NAMALWA (cell line): ENCODE measurements around the gene OR9Q1.
"Not testable (repeated sequence)": the region's sequence is repeated elsewhere in the genome, so short reads cannot be mapped to it uniquely, and the experiment has no call there.

Experiments used
- DNase-seq: peaks from one replicate; pipeline ENCODE4 v3.0.0-alpha.2; 2015; ENCODE audit warnings: low spot score

The OR9Q1 gene

DNA sequence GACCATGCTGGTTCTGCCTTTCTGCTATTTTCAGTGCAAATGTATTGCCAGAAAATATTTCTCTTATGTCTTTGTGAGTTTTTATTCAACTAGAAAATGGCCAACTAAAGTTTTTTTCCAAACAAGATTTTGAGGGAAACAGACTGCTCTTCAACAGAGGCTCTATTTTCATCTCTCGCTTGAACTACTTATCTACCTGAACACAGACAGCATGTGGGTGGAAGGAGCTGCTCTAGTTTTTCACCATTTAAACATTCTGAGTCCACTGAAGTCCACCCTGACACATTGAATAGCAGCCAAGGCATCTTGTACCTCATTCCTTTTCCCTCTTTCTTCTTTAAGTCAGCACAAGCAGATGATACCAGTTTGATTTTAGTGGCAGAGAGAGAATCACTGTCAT, 111.5 kb downstream of the OR9Q1 start:
- DNase-seq, result no peak

DNA sequence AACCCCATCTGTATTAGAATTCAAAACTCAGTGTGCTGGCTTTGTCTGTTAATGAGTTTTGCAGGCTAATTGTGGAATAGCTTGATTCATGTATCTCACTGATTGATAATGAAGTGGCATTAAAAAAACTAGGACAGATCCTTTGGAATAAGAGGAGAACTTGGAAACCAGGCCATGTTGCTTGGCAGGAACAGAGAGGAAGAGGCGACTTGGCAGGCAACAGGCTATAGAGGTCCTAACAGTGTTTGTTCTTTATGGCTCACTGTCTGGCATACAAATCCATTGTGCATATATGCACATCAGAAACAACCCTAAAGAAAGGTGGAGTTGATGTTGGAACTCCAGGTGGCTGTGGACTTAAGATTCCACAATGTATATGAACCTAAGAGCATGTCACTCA, 119.1 kb downstream of the OR9Q1 start:
- DNase-seq, result no peak

GRCh38 chr11:58152781-58153180, 129.1 kb downstream of the OR9Q1 start:
- no peak for DNase-seq

GRCh38 chr11:58164389-58164788, 140.7 kb downstream of the OR9Q1 start:
- no peak for DNase-seq

DNA sequence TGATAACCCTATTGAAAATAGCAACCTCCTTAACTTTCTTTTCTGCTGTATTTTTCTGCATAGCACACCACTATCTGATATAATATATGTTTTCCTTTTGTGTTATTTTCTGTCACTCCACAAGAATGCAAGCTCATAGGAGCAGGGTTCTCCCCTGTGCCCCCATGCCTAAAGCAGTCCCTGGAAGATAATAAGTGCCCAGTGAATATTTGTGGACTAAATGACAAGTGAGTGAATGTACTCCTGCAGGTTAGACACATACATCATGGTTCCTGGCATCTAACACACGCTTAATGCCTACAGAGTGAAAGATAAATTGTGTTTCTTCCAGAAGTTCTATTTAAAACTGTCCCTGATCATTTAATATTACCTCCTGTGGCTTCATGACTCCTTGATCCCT, 141.3 kb downstream of the OR9Q1 start:
- no peak for DNase-seq

DNA sequence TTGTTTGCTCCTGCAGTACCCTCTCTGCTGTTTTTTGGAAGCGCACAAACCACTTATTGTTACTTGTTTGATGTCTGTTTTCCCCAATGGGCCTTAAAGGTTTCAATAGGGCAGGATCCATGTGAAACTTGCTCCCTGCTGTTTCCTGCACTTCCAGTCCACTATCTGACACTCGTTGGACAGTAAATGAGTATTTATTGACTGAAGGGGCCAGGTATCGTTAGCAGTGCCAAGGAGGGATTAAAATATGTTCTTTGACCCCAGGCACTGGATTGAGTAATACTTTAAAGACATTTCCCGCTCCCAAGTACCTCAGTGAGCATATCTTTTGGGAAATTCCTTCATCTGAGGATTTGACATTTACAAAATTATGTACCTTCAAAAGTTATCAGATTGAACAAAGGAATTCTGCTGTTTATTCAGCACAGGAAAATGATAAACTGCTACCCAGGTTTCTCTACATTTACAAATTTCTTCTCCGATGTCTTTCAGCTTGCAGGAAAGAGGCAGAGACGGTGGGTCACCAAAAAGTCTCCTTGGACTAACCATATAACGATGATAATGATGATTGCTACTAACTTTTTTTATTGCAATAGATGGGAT, 141.9 kb downstream of the OR9Q1 start:
- DNase-seq, result no peak

- DNase-seq, result no peak
Measured at GRCh38 chr11:58177409-58178054, 153.9 kb downstream of the OR9Q1 start.

- DNase-seq, result no peak
Measured at GRCh38 chr11:58178444-58178843, 154.8 kb downstream of the OR9Q1 start.

DNA sequence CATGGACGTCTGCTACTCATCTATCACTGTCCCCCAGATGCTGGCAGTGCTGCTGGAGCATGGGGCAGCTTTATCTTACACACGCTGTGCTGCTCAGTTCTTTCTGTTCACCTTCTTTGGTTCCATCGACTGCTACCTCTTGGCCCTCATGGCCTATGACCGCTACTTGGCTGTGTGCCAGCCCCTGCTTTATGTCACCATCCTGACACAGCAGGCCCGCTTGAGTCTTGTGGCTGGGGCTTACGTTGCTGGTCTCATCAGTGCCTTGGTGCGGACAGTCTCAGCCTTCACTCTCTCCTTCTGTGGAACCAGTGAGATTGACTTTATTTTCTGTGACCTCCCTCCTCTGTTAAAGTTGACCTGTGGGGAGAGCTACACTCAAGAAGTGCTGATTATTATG, 156.0 kb downstream of the OR9Q1 start:
- no peak for DNase-seq

DNA sequence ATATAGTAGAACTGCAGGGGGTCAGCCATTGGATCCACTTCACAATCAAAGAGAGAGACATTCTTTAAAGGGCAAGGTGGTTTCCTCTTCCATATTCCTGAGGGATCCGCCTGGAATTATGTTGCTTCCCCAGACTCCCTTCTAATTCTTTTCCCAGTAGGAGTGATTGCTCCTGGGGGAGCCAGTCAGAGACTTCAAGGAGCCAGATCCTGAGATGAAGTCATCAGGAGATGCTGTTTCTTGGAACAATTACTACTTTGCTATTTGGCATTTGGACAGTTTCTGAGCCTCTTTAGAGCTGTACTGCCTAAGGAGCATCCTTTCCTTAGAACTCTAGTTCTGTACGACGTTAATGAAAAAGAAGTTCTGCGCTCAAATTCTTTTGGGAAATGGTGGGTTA, 163.3 kb downstream of the OR9Q1 start:
- no peak for DNase-seq

- no peak for DNase-seq
Measured at GRCh38 chr11:58188770-58189169, 165.1 kb downstream of the OR9Q1 start, which contains the start of gene OR9Q2. TSS of gene OR9Q2 (plus strand) at chr11:58189070. CDS start at chr11:58190491, 1,421 bp downstream.

DNA sequence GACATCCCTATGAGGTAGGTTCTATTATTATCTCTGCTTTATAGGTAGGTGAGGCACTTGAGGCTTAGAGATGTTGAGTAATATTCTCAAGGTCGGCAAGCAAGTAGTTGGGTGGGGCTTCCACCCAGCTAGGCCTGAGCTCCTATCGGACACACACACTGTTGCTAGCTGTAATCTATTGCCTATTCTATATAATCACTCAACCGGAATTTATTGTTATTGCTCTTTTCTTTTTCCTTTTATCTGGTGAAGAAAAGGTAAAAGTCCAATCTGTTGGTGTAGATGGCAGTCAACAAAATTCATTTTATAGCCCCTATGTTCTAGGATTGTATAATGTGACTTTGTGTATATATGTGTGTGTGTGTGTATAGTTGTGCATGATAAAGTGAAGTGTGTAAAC, 168.5 kb downstream of the OR9Q1 start:
- no peak for DNase-seq

DNA sequence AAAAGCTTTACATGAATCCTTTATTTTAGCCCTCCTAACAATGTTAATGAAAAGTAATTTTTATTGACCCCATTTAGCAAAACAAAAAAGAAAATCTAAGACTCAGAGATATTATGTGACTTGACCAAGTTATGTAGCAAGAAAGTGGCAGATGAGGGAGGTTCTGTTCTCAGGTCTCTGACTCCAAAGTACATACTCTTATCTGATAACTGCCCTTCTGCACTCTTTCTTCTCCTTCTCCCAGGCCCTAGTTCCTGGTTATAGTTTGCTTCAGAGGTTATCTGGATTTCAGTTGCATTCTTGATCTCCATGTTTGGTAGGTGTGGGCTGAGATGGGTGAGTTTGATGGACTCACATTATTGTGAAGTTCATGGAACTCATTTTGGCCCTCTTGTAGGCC, 169.7 kb downstream of the OR9Q1 start:
- no peak for DNase-seq

GRCh38 chr11:58195939-58196338, 172.3 kb downstream of the OR9Q1 start:
- DNase-seq, result no peak

- no peak for DNase-seq
Measured at GRCh38 chr11:58199271-58199670, 175.6 kb downstream of the OR9Q1 start.

- no peak for DNase-seq
Measured at GRCh38 chr11:58204042-58204441, 180.4 kb downstream of the OR9Q1 start, which contains the start of gene OR1S2. TSS of gene OR1S2 (minus strand) at chr11:58204142. CDS start at chr11:58204142, 0 bp downstream.

DNA sequence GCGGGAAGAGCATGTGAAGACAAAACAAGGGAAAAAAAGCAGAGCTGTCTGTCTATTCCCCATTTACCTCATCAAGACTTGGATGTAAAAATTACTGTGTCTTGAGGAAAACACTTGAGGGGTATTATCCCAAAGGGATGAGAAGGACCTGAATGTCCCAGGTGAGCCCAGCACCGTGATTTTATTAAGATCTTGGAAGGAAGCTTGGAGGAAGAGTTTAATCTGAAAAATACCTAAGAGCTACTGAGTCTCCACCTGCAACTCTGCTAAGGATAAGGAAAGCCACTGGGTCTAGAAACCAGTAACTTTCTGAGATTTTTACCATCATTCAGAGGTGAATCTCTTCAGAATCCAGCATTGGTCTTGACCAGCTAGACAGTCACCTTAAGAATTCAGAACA, 188.7 kb downstream of the OR9Q1 start, which contains the start of gene OR1S1:
Gene OR1S1 (plus strand): TSS at position 301 of the 400 bp plus-strand sequence.
- DNase-seq, result not testable (repeated sequence)

GRCh38 chr11:58216476-58216875, 192.8 kb downstream of the OR9Q1 start:
- DNase-seq, result no peak

- DNase-seq, result no peak
Measured at GRCh38 chr11:58222721-58223120, 199.0 kb downstream of the OR9Q1 start.

DNA sequence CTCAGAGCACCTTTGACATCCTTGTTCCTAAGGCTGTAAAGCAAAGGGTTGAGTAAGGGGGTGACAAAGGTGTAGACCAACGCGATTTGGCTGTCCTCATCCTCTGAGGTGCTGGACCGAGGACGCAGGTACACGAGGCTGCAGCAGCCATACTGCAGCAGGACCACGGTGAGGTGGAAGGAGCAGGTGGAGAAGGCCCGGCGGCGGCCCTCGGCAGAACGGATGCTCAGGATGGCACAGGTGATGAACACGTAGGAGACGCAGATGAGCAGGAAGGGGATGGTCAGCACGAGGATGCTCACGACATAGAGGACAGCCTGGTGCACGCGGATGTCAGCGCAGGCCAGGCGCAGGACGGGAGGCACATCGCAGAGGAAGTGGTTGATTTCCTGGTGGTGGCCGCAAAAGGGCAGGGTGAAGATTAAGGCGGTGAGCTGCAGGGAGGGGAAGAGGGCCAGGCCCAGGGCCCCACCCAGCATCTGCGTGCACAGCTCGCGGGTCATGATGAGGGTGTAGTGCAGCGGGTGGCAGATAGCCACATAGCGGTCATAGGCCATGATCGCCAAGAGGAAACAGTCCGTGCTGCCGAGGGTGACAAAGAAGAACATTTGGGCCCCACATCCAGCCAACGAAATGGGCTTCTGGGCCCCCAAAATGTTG, 204.4 kb downstream of the OR9Q1 start:
- no peak for DNase-seq
